ENCODE measurements around the gene PBX3.

The PBX3 gene

GRCh38 chr9:125990186-125990792, 243.1 kb downstream of the PBX3 start:
- Histone ChIP-seq H3K27me3 (ENCODE audit: insufficient read depth, low read length, poor library complexity, severe bottlenecking) (no peaks in the 10 kb centered on the region), H3K4me3 (ENCODE audit: low read length, poor library complexity, severe bottlenecking) (no peak overlapping the region), H3K4me1 (ENCODE audit: insufficient read depth, low read length, poor library complexity, severe bottlenecking) (no peaks in the 10 kb centered on the region), H3K4me2 (ENCODE audit: low read depth, low read length, poor library complexity, severe bottlenecking) (no peak overlapping the region), H3K9me3 (ENCODE audit: insufficient read depth, low read depth, low read length) (no peaks in the 10 kb centered on the region), H2AFZ (ENCODE audit: low read length) (no peak overlapping the region), H3K79me2 (ENCODE audit: insufficient read depth, low read length) (no peaks in the 10 kb centered on the region), H3F3A (ENCODE audit: low read depth) (no peaks in the 10 kb centered on the region), H3K9me2 (replicated peaks; ENCODE audit: low read depth, low read length) (no peaks in the 10 kb centered on the region), H3K9ac (ENCODE audit: low read depth, low read length, poor library complexity, severe bottlenecking) (no peak overlapping the region), H4K20me1 (ENCODE audit: insufficient read depth, low read length, poor library complexity, severe bottlenecking) (no peaks in the 10 kb centered on the region), H3K36me3 (ENCODE audit: insufficient read depth, low read length) (no peaks in the 10 kb centered on the region)
- TF ChIP-seq EZH2phosphoT487 (IDR thresholded peaks at IDR 0.05; ENCODE audit: borderline replicate concordance), result no peak
- no peak for TF ChIP-seq CTCF (conservative IDR thresholded peaks at IDR 0.05; ENCODE audit: low read length)

GRCh38 chr9:125990793-125991220, 243.6 kb downstream of the PBX3 start:
- Histone ChIP-seq H3K9ac (ENCODE audit: low read depth, low read length, poor library complexity, severe bottlenecking) (no peak overlapping the region), H2AFZ (ENCODE audit: low read length) (no peak overlapping the region), H3K9me3 (ENCODE audit: insufficient read depth, low read depth, low read length) (no peaks in the 10 kb centered on the region), H4K20me1 (ENCODE audit: insufficient read depth, low read length, poor library complexity, severe bottlenecking) (no peaks in the 10 kb centered on the region), H3F3A (ENCODE audit: low read depth) (no peaks in the 10 kb centered on the region), H3K4me2 (ENCODE audit: low read depth, low read length, poor library complexity, severe bottlenecking) (no peak overlapping the region), H3K36me3 (ENCODE audit: insufficient read depth, low read length) (no peaks in the 10 kb centered on the region), H3K79me2 (ENCODE audit: insufficient read depth, low read length) (no peaks in the 10 kb centered on the region), H3K4me1 (ENCODE audit: insufficient read depth, low read length, poor library complexity, severe bottlenecking) (no peaks in the 10 kb centered on the region), H3K27me3 (ENCODE audit: insufficient read depth, low read length, poor library complexity, severe bottlenecking) (no peaks in the 10 kb centered on the region), H3K9me2 (replicated peaks; ENCODE audit: low read depth, low read length) (no peaks in the 10 kb centered on the region), H3K4me3 (ENCODE audit: low read length, poor library complexity, severe bottlenecking) (no peak overlapping the region)
- TF ChIP-seq CTCF (conservative IDR thresholded peaks at IDR 0.05; ENCODE audit: low read length), result no peak
- TF ChIP-seq EZH2phosphoT487 (IDR thresholded peaks at IDR 0.05; ENCODE audit: borderline replicate concordance), result no peak

GRCh38 chr9:125991886-125992529, 244.8 kb downstream of the PBX3 start:
- H2AFZ ChIP-seq (ENCODE audit: low read length), result no peak overlapping the region
- H3K9me3 ChIP-seq (ENCODE audit: insufficient read depth, low read depth, low read length), result no peaks in the 10 kb centered on the region
- no peaks in the 10 kb centered on the region for H3K79me2 ChIP-seq (ENCODE audit: insufficient read depth, low read length)
- TF ChIP-seq EZH2phosphoT487 (IDR thresholded peaks at IDR 0.05; ENCODE audit: borderline replicate concordance), result no peak
- TF ChIP-seq CTCF (conservative IDR thresholded peaks at IDR 0.05; ENCODE audit: low read length), result no peak
- no peaks in the 10 kb centered on the region for H3K27me3 ChIP-seq (ENCODE audit: insufficient read depth, low read length, poor library complexity, severe bottlenecking)
- H3K4me2 ChIP-seq (ENCODE audit: low read depth, low read length, poor library complexity, severe bottlenecking), result no peak overlapping the region
- no peaks in the 10 kb centered on the region for H3K4me1 ChIP-seq (ENCODE audit: insufficient read depth, low read length, poor library complexity, severe bottlenecking)
- no peaks in the 10 kb centered on the region for H3K36me3 ChIP-seq (ENCODE audit: insufficient read depth, low read length)
- no peak overlapping the region for H3K4me3 ChIP-seq (ENCODE audit: low read length, poor library complexity, severe bottlenecking)
- H3F3A ChIP-seq (ENCODE audit: low read depth), result no peaks in the 10 kb centered on the region
- no peaks in the 10 kb centered on the region for H4K20me1 ChIP-seq (ENCODE audit: insufficient read depth, low read length, poor library complexity, severe bottlenecking)
- no peak overlapping the region for H3K9ac ChIP-seq (ENCODE audit: low read depth, low read length, poor library complexity, severe bottlenecking)
- no peaks in the 10 kb centered on the region for H3K9me2 ChIP-seq (replicated peaks; ENCODE audit: low read depth, low read length)
